ENCODE results near the gene ATP11A. TPM values are rescaled to one million over a fixed set of nuclear protein-coding genes. Genes with fewer than 3 reads are reported as not detected.
"Not testable (repeated sequence)": the region's sequence is repeated elsewhere in the genome, so short reads cannot be mapped to it uniquely, and the experiment has no call there.

Gene ATP11A
- total RNA-seq, 1 experiment from 2014 or later, result 80.4 TPM

- no peak for ATAC-seq
- Histone ChIP-seq H3K4me1 (ENCODE audit: control insufficient read depth in 1 of 2, insufficient read depth in 2 of 2, low read length in 2 of 2) (peaks cover under 1 to 3% of the 10 kb centered on the region in 2 experiments; a peak in 2 of 4 replicates), H3K27me3 (ENCODE audit: insufficient read depth, low read length) (no peaks in the 10 kb centered on the region), H2AFZ (ENCODE audit: low read depth, low read length, poor library complexity, severe bottlenecking) (no peak overlapping the region), H3K9me2 (ENCODE audit: insufficient read depth) (no peaks in the 10 kb centered on the region), H3K36me3 (ENCODE audit: control insufficient read depth in 1 of 2, insufficient read depth in 2 of 2, low read length in 2 of 2) (no peaks in the 10 kb centered on the region), H3K79me2 (ENCODE audit: insufficient read depth, low read length) (0 out of 2 replicates have a peak, but pooled peaks cover 6% of the 10 kb centered on the region), H3K9me3 (ENCODE audit: control insufficient read depth in 1 of 2, insufficient read depth in 1 of 2, low read depth in 1 of 2, low read length in 2 of 2) (no peaks in the 10 kb centered on the region), H3K9ac (ENCODE audit: low read length) (no peak overlapping the region), H3K4me2 (ENCODE audit: low read length) (no peak overlapping the region), H3K27ac (ENCODE audit: low read depth, low read length) (no peak overlapping the region), H4K20me1 (ENCODE audit: insufficient read depth) (no peaks in the 10 kb centered on the region), H3K4me3 (replicated peaks in 1 of 2; ENCODE audit: low read depth in 1 of 2, low read length in 2 of 2) (no peak overlapping the region)
- RAD21 ChIA-PET (ENCODE audit: low non-redundant PET in 1 of 2, low total read pairs in 2 of 2, uncharacterized antibody in 2 of 2, unreplicated experiment in 2 of 2), result no interaction called here
- POLR2A ChIA-PET, result no interaction called here
- no TSS peak for BruUV-seq (replicated peaks)
- DNase-seq (ENCODE audit: low read depth, low spot score), result no peak
- no peak for TF ChIP-seq EGR1 (IDR thresholded peaks at IDR 0.05; ENCODE audit: low read depth)
- TF ChIP-seq YY1 (IDR thresholded peaks at IDR 0.05; ENCODE audit: extremely low read depth, insufficient replicate concordance, low read depth, low read length), result no peak
- intact Hi-C loops (cut with micrococcal nuclease), result no loop called here
- CTCF ChIA-PET, result no interaction called here
Measured at GRCh38 chr13:112785483-112785856, 95.6 kb downstream of the ATP11A start.

GRCh38 chr13:112786810-112787209 lies 97.0 kb downstream of the ATP11A start:
- CTCF ChIA-PET; H3K4me2 ChIP-seq (ENCODE audit: low read length); H3K4me3 ChIP-seq (replicated peaks in 1 of 2; ENCODE audit: low read depth in 1 of 2, low read length in 2 of 2); intact Hi-C loops (cut with micrococcal nuclease); H4K20me1 ChIP-seq (ENCODE audit: insufficient read depth); POLR2A ChIA-PET; H3K9me2 ChIP-seq (ENCODE audit: insufficient read depth); H3K9ac ChIP-seq (ENCODE audit: low read length); H2AFZ ChIP-seq (ENCODE audit: low read depth, low read length, poor library complexity, severe bottlenecking); H3K36me3 ChIP-seq (ENCODE audit: control insufficient read depth in 1 of 2, insufficient read depth in 2 of 2, low read length in 2 of 2); H3K79me2 ChIP-seq (ENCODE audit: insufficient read depth, low read length); ATAC-seq; H3K9me3 ChIP-seq (ENCODE audit: control insufficient read depth in 1 of 2, insufficient read depth in 1 of 2, low read depth in 1 of 2, low read length in 2 of 2); BruUV-seq (replicated peaks); H3K27ac ChIP-seq (ENCODE audit: low read depth, low read length); H3K27me3 ChIP-seq (ENCODE audit: insufficient read depth, low read length); DNase-seq (ENCODE audit: low read depth, low spot score); RAD21 ChIA-PET (ENCODE audit: low non-redundant PET in 1 of 2, low total read pairs in 2 of 2, uncharacterized antibody in 2 of 2, unreplicated experiment in 2 of 2): not testable (repeated sequence)
- H3K4me1 ChIP-seq (ENCODE audit: control insufficient read depth in 1 of 2, insufficient read depth in 2 of 2, low read length in 2 of 2), result peaks cover 13 to 14% of the 10 kb centered on the region in 2 experiments

Data from HCT116 (cell line).